PC-3 (cell line): ENCODE results near the gene BRCA1. TPM values are rescaled to one million over a fixed set of nuclear protein-coding genes. Genes with fewer than 3 reads are reported as not detected.
"Not testable (repeated sequence)": the region's sequence is repeated elsewhere in the genome, so short reads cannot be mapped to it uniquely, and the experiment has no call there.

ENCODE experiments used
- ATAC-seq: fragments of 200-7000 bp; cut with Tn5 transposase; 2 replicates; pipeline ENCODE4 v1.9.1; 2020; ENCODE audit warnings: mild to moderate bottlenecking, moderate library complexity
- BruUV-seq: library from RNA; stranded (reverse); fragments of 400-500 nt; replicated peaks from 2 replicates; lab custom pipeline; 2021; lab: Mats Ljungman, UMichigan
- CTCF ChIA-PET: fragments of 300-600 bp; sonication (Branson Sonifier 250); formaldehyde crosslinking; loops from one replicate; lab custom pipeline; 2022; ENCODE audit warnings: antibody characterized with exemption; lab: Charles Lee
- POLR2A ChIA-PET: fragments of 300-600 bp; sonication (Branson Sonifier 250); formaldehyde crosslinking; loops from one replicate; lab custom pipeline; 2022; ENCODE audit warnings: antibody characterized with exemption; ENCODE audit not compliant: unreplicated experiment; lab: Charles Lee
- DNase-seq: peaks from one replicate; pipeline ENCODE4 v3.0.0-alpha.2; 2015
- H2AFZ ChIP-seq: fragments of 300-600 bp; sonication (generic); 2 replicates; pipeline ENCODE4 v1.6.0; 2016; ENCODE audit warnings: antibody characterized with exemption, low read length
- H3F3A ChIP-seq: fragments of 300-600 bp; sonication (generic); one replicate; pipeline ENCODE4 v1.6.0; 2017; ENCODE audit warnings: antibody characterized with exemption, low read length, control low read depth, mild to moderate bottlenecking; ENCODE audit not compliant: unreplicated experiment
- H3K27ac ChIP-seq: fragments of 300-600 bp; sonication (generic); 2 replicates; pipeline ENCODE4 v1.5.1; 2016; ENCODE audit warnings: mild to moderate bottlenecking, low read length
- H3K27me3 ChIP-seq: fragments of 300-600 bp; sonication (generic); 2 replicates; pipeline ENCODE4 v1.6.1; 2016; ENCODE audit warnings: low read length, mixed read lengths
- H3K36me3 ChIP-seq: fragments of 300-600 bp; sonication (generic); 2 replicates; pipeline ENCODE4 v1.6.1; 2016; ENCODE audit warnings: low read depth, mixed run types, low read length, mixed read lengths
- H3K4me1 ChIP-seq: fragments of 300-600 bp; sonication (generic); 2 replicates; pipeline ENCODE4 v1.5.1; 2016; ENCODE audit warnings: low read length; ENCODE audit not compliant: insufficient read depth
- H3K4me2 ChIP-seq: fragments of 300-600 bp; sonication (generic); 2 replicates; pipeline ENCODE4 v1.6.0; 2016; ENCODE audit warnings: low read length
- H3K4me3 ChIP-seq: fragments of 300-600 bp; sonication (generic); 2 replicates; pipeline ENCODE4 v1.5.1; 2016; ENCODE audit warnings: mild to moderate bottlenecking, low read length, mixed read lengths
- H3K79me2 ChIP-seq: fragments of 300-600 bp; sonication (generic); 2 replicates; pipeline ENCODE4 v1.6.1; 2017; ENCODE audit warnings: low read length, mixed read lengths
- H3K9ac ChIP-seq: fragments of 300-600 bp; sonication (generic); 2 replicates; pipeline ENCODE4 v1.6.0; 2016; ENCODE audit warnings: mild to moderate bottlenecking, low read length
- H3K9me2 ChIP-seq: fragments of 300-600 bp; sonication (generic); replicated peaks from 2 replicates; pipeline ENCODE4 v1.6.1; 2016; ENCODE audit warnings: mixed run types, low read length, mixed read lengths
- H3K9me3 ChIP-seq: fragments of 300-600 bp; sonication (generic); 2 replicates; pipeline ENCODE4 v1.6.1; 2016; ENCODE audit warnings: low read length, mixed read lengths
- H4K20me1 ChIP-seq: fragments of 300-600 bp; sonication (generic); 2 replicates; pipeline ENCODE4 v1.6.1; 2016; ENCODE audit warnings: low read length, mixed read lengths
- EZH2 ChIP-seq: fragments of 300-600 bp; sonication (generic); IDR thresholded peaks from one replicate; pipeline ENCODE4 v1.6.1; 2017; ENCODE audit warnings: antibody characterized with exemption, mild to moderate bottlenecking, low read length; ENCODE audit not compliant: unreplicated experiment
- EZH2phosphoT487 ChIP-seq: fragments of 300-600 bp; sonication (generic); IDR thresholded peaks from 2 replicates; pipeline ENCODE4 v1.6.1; 2018; ENCODE audit warnings: mild to moderate bottlenecking, antibody characterized with exemption, low read length, borderline replicate concordance
- intact Hi-C: fragments of 100-400 bp; cut with micrococcal nuclease; formaldehyde crosslinking; loops from 2 replicates; pipeline ENCODE4 v1.9.0; 2023
- total RNA-seq: library from RNA; depleted of rRNA; stranded (reverse); fragments of >200 nt; gene quantifications from 2 replicates; pipeline ENCODE4 v1.2.3, GENCODE V29; 2014
- TF ChIP-seq, protein P1 (sequence below): fragments of 300-600 bp; sonication (generic); conservative IDR thresholded peaks from 2 replicates; pipeline ENCODE4 v1.5.1; 2017; ENCODE audit warnings: antibody characterized with exemption, low read depth, mild to moderate bottlenecking, low read length

Gene BRCA1
- total RNA-seq, 1 experiment from 2014 or later: 36.3 TPM

- H3K79me2 ChIP-seq: no peaks in the 10 kb centered on the region; the same call in 1 of the 2 replicates
- H3K4me1 ChIP-seq: no peaks in the 10 kb centered on the region
- CTCF ChIA-PET: no interaction called here
- no peak for DNase-seq
- H3K9me3 ChIP-seq: no peaks in the 10 kb centered on the region
- no peaks in the 10 kb centered on the region for H3K36me3 ChIP-seq
- no peak overlapping the region for H2AFZ ChIP-seq
- H4K20me1 ChIP-seq: no peaks in the 10 kb centered on the region
- H3K4me2 ChIP-seq: no peak overlapping the region
- no peak overlapping the region for H3K27ac ChIP-seq
- no TSS peak for BruUV-seq
- ATAC-seq: no peak
- TF ChIP-seq EZH2 (no peak), EZH2phosphoT487 (no peak)
- TF ChIP-seq, protein P1, sequence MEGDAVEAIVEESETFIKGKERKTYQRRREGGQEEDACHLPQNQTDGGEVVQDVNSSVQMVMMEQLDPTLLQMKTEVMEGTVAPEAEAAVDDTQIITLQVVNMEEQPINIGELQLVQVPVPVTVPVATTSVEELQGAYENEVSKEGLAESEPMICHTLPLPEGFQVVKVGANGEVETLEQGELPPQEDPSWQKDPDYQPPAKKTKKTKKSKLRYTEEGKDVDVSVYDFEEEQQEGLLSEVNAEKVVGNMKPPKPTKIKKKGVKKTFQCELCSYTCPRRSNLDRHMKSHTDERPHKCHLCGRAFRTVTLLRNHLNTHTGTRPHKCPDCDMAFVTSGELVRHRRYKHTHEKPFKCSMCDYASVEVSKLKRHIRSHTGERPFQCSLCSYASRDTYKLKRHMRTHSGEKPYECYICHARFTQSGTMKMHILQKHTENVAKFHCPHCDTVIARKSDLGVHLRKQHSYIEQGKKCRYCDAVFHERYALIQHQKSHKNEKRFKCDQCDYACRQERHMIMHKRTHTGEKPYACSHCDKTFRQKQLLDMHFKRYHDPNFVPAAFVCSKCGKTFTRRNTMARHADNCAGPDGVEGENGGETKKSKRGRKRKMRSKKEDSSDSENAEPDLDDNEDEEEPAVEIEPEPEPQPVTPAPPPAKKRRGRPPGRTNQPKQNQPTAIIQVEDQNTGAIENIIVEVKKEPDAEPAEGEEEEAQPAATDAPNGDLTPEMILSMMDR: no peak
- intact Hi-C loops: no loop called here
- no peaks in the 10 kb centered on the region for H3F3A ChIP-seq
- H3K27me3 ChIP-seq: no peaks in the 10 kb centered on the region
- H3K4me3 ChIP-seq: no peak overlapping the region
- H3K9ac ChIP-seq: no peak overlapping the region
- POLR2A ChIA-PET: no interaction called here
- no peaks in the 10 kb centered on the region for H3K9me2 ChIP-seq
These were observed 10.3 kb upstream of the BRCA1 start for GRCh38 chr17:43135454-43135819.

- Histone ChIP-seq H3K9ac (no peak overlapping the region), H3K27ac (no peak overlapping the region), H3K36me3 (no peaks in the 10 kb centered on the region), H3F3A (no peaks in the 10 kb centered on the region), H3K79me2 (no peaks in the 10 kb centered on the region; the same call in 1 of the 2 replicates), H3K4me3 (no peak overlapping the region), H3K4me2 (no peak overlapping the region), H3K9me2 (no peaks in the 10 kb centered on the region), H3K27me3 (no peaks in the 10 kb centered on the region), H3K4me1 (no peaks in the 10 kb centered on the region), H2AFZ (no peak overlapping the region), H4K20me1 (no peaks in the 10 kb centered on the region), H3K9me3 (no peaks in the 10 kb centered on the region)
- BruUV-seq: no TSS peak
- POLR2A ChIA-PET: no interaction called here
- intact Hi-C loops: no loop called here
- CTCF ChIA-PET: no interaction called here
- no peak for ATAC-seq
- DNase-seq: no peak
- no peak for TF ChIP-seq EZH2
- no peak for TF ChIP-seq EZH2phosphoT487
- TF ChIP-seq, protein P1: no peak
These were observed 9.8 kb upstream of the BRCA1 start for GRCh38 chr17:43134774-43135453.

DNA sequence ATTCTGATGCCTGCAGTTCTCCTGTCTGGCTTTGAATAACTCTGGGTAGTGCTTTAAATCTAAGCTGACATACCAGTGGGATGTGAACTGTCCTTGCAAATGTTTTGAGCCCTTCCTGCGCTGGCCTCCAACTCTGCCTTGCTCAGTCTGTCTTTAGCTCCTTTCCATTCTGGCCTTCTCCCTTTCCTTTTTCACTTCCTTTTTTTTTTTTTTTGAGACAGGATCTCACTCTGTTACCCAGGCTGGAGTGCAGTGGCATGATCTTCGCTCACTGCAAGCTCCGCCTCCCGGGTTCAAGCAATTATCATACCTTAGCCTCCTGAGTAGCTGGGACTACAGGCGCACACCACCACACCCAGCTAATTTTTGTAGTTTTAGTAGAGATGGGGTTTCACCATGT, 8.3 kb upstream of the BRCA1 start:
- DNase-seq, ATAC-seq, BruUV-seq, POLR2A ChIA-PET, H3K9me3 ChIP-seq, H3K9me2 ChIP-seq, H3K27ac ChIP-seq, H3K4me1 ChIP-seq, H3K9ac ChIP-seq, H2AFZ ChIP-seq, H3K4me2 ChIP-seq, intact Hi-C loops, H3K27me3 ChIP-seq, CTCF ChIA-PET, H3K4me3 ChIP-seq, H3K36me3 ChIP-seq, H3F3A ChIP-seq, H4K20me1 ChIP-seq: not testable (repeated sequence)
- peaks cover 13% of the 10 kb centered on the region for H3K79me2 ChIP-seq
